HEK293 (cell line): ENCODE data around the gene TTBK1.

Source experiments
- CTCF ChIA-PET: fragments of 350-600 bp; formaldehyde crosslinking; extraction: SDS; loops from one replicate; lab custom pipeline; 2021; ENCODE audit warnings: antibody characterized with exemption; lab: Yijun Ruan, JAX
- POLR2A ChIA-PET: fragments of 300-600 bp; formaldehyde crosslinking; extraction: SDS; loops from one replicate; lab custom pipeline; 2020; ENCODE audit warnings: antibody characterized with exemption, inconsistent platforms; lab: Yijun Ruan, JAX
- H3K27ac ChIP-seq: fragments of 200-500 bp; sonication (Bioruptor generic); 2 replicates; pipeline ENCODE4 v1.5.1; 2014; ENCODE audit warnings: low read depth, low read length, control low read depth, inconsistent platforms; ENCODE audit errors: extremely low read depth
- H3K36me3 ChIP-seq, 2 experiments: fragments of 200-500 bp in 1 of 2; sonication (Bioruptor generic) in 1 of 2; 1 replicate in 1 of 2; 2 replicates in 1 of 2; pipeline ENCODE4 v1.5.1; 2014 to 2017; ENCODE audit warnings: inconsistent platforms in 2 of 2, low read length in 2 of 2; ENCODE audit not compliant: control insufficient read depth in 2 of 2, insufficient read depth in 1 of 2
- H3K4me1 ChIP-seq: fragments of 200-500 bp; sonication (Bioruptor generic); 2 replicates; pipeline ENCODE4 v1.5.1; 2014; ENCODE audit warnings: mild to moderate bottlenecking, low read length, inconsistent platforms; ENCODE audit not compliant: control insufficient read depth, insufficient read depth
- H3K4me3 ChIP-seq: 2 replicates; pipeline ENCODE4 v1.5.1; 2011; ENCODE audit warnings: low read depth, mild to moderate bottlenecking, control low read depth, low read length, moderate library complexity
- H3K9me3 ChIP-seq: fragments of 200-500 bp; sonication (Bioruptor generic); 2 replicates; pipeline ENCODE4 v1.5.1; 2014; ENCODE audit warnings: low read depth, low read length, inconsistent platforms; ENCODE audit not compliant: control insufficient read depth, insufficient read depth
- HIC1 ChIP-seq: fragments of 450-650 bp; formaldehyde crosslinking; IDR thresholded peaks from 2 replicates; pipeline ENCODE4 v1.5.1; 2016; ENCODE audit warnings: missing biosample characterization, missing genetic modification characterization
- HOXC10 ChIP-seq: sonication (generic); formaldehyde crosslinking; IDR thresholded peaks from 2 replicates; pipeline ENCODE4 v1.8.1; 2023; ENCODE audit warnings: mild to moderate bottlenecking, missing genetic modification reagents
- PBX3 ChIP-seq: sonication (generic); formaldehyde crosslinking; IDR thresholded peaks from 2 replicates; pipeline ENCODE4 v1.8.1; 2022; ENCODE audit warnings: mild to moderate bottlenecking, moderate library complexity, missing genetic modification reagents
- ZBTB44 ChIP-seq: fragments of 450-650 bp; IDR thresholded peaks from 2 replicates; pipeline ENCODE4 v1.5.1; 2018; ENCODE audit warnings: missing biosample characterization, mild to moderate bottlenecking, missing genetic modification characterization
- ZEB2 ChIP-seq: fragments of 450-650 bp; formaldehyde crosslinking; IDR thresholded peaks from 2 replicates; pipeline ENCODE4 v1.5.1; 2016; ENCODE audit warnings: missing biosample characterization, missing genetic modification characterization
- ZNF133 ChIP-seq: fragments of 450-650 bp; formaldehyde crosslinking; IDR thresholded peaks from 2 replicates; pipeline ENCODE4 v1.5.1; 2016; ENCODE audit warnings: missing biosample characterization, missing genetic modification characterization
- ZNF148 ChIP-seq: fragments of 450-650 bp; formaldehyde crosslinking; IDR thresholded peaks from 2 replicates; pipeline ENCODE4 v1.5.0; 2017; ENCODE audit warnings: missing biosample characterization, missing genetic modification characterization, borderline replicate concordance
- ZNF362 ChIP-seq: fragments of 450-650 bp; formaldehyde crosslinking; IDR thresholded peaks from 2 replicates; pipeline ENCODE4 v1.5.1; 2016; ENCODE audit warnings: missing biosample characterization, missing genetic modification characterization
- ZNF768 ChIP-seq: fragments of 450-650 bp; formaldehyde crosslinking; IDR thresholded peaks from 2 replicates; pipeline ENCODE4 v1.5.1; 2018; ENCODE audit warnings: missing biosample characterization, mild to moderate bottlenecking, missing genetic modification characterization
- ZNF791 ChIP-seq: fragments of 450-650 bp; formaldehyde crosslinking; IDR thresholded peaks from 2 replicates; pipeline ENCODE4 v1.5.1; 2016; ENCODE audit warnings: missing biosample characterization, missing genetic modification characterization
- ZSCAN30 ChIP-seq: fragments of 450-650 bp; IDR thresholded peaks from 2 replicates; pipeline ENCODE4 v1.5.1; 2018; ENCODE audit warnings: missing biosample characterization, mild to moderate bottlenecking, missing genetic modification characterization, moderate library complexity

Gene TTBK1

GRCh38 chr6:43268355-43268700, 25.0 kb downstream of the TTBK1 start:
- H3K9me3 ChIP-seq, result no peaks in the 10 kb centered on the region
- H3K4me1 ChIP-seq, result no peaks in the 10 kb centered on the region
- no peaks in the 10 kb centered on the region for H3K36me3 ChIP-seq
- POLR2A ChIA-PET, result interaction anchor here (0.5 kb wide), 1 partner anchor 199 kb away, joined by 4 read pairs; no protein-coding TSS in a partner anchor
- no peak overlapping the region for H3K4me3 ChIP-seq
- TF ChIP-seq ZNF133 (tag by site-specific recombination) (no peak), ZSCAN30 (tag by site-specific recombination) (no peak), ZNF791 (tag by site-specific recombination) (no peak), PBX3 (CRISPR knock-in tag) (no peak), ZBTB44 (tag by site-specific recombination) (no peak), ZNF362 (no peak), ZNF148 (tag by site-specific recombination) (no peak), HOXC10 (CRISPR knock-in tag) (no peak)
- TF ChIP-seq, all 188 proteins: peak for 0
- CTCF ChIA-PET, result interaction anchor here (0.6 to 3.2 kb wide), 6 partner anchors 19 to 279 kb away, joined by 3 to 28 read pairs (median 5); partner anchors contain the start of gene DNPH1
- no peak overlapping the region for H3K27ac ChIP-seq

GRCh38 chr6:43268782-43269272, 25.5 kb downstream of the TTBK1 start:
- TF ChIP-seq ZEB2 (tag by site-specific recombination) (no peak), HIC1 (tag by site-specific recombination) (0 out of 2 replicates have a peak, but pooled peaks have one; percentile 3), ZNF768 (tag by site-specific recombination) (0 out of 2 replicates have a peak, but pooled peaks have one; percentile 38)
- Histone ChIP-seq H3K9me3 (no peaks in the 10 kb centered on the region), H3K36me3 (no peaks in the 10 kb centered on the region), H3K4me3 (no peak overlapping the region), H3K27ac (no peak overlapping the region), H3K4me1 (no peaks in the 10 kb centered on the region)
- POLR2A ChIA-PET, result interaction anchor here (0.5 to 1.0 kb wide), 2 partner anchors 28 to 199 kb away, joined by 3 to 4 read pairs; no protein-coding TSS in a partner anchor
- CTCF ChIA-PET, result interaction anchor here (0.6 to 3.2 kb wide), 7 partner anchors 18 to 279 kb away, joined by 3 to 28 read pairs (median 5); partner anchors contain the start of gene DNPH1
